ENCODE measurements around the gene PDLIM5. TPM values are rescaled to one million over a fixed set of nuclear protein-coding genes. Genes with fewer than 3 reads are reported as not detected.
A peak's percentile ranks its signal among the peaks of the same experiment; 100 is the strongest.

The PDLIM5 gene
- total RNA-seq, 1 experiment from 2014 or later = 158 TPM

DNA sequence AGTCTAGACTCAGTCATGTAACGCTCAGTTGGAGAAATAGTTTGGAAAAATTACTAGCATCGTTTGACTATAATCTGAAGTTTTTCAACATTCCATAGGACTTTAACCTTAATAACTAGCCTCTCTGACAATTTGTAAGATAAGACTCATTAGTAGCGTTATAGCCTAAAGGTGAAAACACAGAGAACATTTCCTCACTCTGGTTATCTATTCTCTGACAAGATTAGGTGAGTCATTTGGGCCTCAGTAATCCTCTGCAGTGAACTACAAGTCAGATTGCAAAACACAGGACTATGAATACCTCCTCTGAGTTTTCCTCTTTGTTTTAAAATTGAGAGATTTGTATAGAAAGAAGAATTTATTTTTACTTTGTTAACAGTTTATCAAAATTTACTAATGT is 31.8 kb upstream of the PDLIM5 start:
- H3K9me3 Mint-ChIP-seq (ENCODE audit: unreplicated experiment) = no peaks in the 10 kb centered on the region
- POLR2A ChIA-PET = interaction anchor here (0.9 to 2.7 kb wide), 3 partner anchors 13 to 103 kb away, joined by 3 to 26 read pairs (median 5); partner anchors contain the start of gene PDLIM5
- intact Hi-C loops (cut with micrococcal nuclease) = no loop called here
- DNase-seq (ENCODE audit: unreplicated experiment) = peak; percentile 85
- TF ChIP-seq, protein P1, sequence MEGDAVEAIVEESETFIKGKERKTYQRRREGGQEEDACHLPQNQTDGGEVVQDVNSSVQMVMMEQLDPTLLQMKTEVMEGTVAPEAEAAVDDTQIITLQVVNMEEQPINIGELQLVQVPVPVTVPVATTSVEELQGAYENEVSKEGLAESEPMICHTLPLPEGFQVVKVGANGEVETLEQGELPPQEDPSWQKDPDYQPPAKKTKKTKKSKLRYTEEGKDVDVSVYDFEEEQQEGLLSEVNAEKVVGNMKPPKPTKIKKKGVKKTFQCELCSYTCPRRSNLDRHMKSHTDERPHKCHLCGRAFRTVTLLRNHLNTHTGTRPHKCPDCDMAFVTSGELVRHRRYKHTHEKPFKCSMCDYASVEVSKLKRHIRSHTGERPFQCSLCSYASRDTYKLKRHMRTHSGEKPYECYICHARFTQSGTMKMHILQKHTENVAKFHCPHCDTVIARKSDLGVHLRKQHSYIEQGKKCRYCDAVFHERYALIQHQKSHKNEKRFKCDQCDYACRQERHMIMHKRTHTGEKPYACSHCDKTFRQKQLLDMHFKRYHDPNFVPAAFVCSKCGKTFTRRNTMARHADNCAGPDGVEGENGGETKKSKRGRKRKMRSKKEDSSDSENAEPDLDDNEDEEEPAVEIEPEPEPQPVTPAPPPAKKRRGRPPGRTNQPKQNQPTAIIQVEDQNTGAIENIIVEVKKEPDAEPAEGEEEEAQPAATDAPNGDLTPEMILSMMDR (IDR thresholded peaks at IDR 0.05; ENCODE audit: unreplicated experiment) = no peak
- BruUV-seq (replicated peaks) = no TSS peak
- peak overlapping the region; percentile 12 for H3K4me3 Mint-ChIP-seq (ENCODE audit: unreplicated experiment)
- CTCF ChIA-PET = no interaction called here
- H3K4me1 Mint-ChIP-seq (ENCODE audit: insufficient read depth, unreplicated experiment) = peaks cover 13% of the 10 kb centered on the region
- H3K36me3 Mint-ChIP-seq (ENCODE audit: insufficient read depth, unreplicated experiment) = no peaks in the 10 kb centered on the region
- no peak overlapping the region for H3K27ac Mint-ChIP-seq (ENCODE audit: low read depth, unreplicated experiment)
- H3K27me3 Mint-ChIP-seq (ENCODE audit: insufficient read depth, unreplicated experiment) = no peaks in the 10 kb centered on the region

DNA sequence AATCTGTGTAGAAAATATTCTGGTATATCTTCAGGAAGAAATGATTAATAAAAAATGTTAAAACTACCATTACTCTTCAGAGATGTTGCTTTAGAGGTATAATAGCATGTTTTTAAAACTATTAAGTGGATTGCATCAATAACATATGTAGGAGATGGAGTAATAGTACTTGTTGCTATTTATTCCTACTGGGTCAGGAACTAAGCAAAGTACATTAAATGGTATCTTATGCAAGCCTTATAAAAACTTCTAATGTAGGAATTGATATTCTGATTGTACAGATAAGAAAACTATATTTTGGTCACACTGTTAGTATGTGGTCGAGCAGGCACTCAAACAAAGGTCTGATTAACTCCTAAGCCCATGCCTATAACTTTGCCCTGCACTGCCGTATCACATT is 31.4 kb upstream of the PDLIM5 start:
- no peak overlapping the region for H3K4me3 Mint-ChIP-seq (ENCODE audit: unreplicated experiment)
- no peak for DNase-seq (ENCODE audit: unreplicated experiment)
- TF ChIP-seq, protein P1 (IDR thresholded peaks at IDR 0.05; ENCODE audit: unreplicated experiment) = no peak
- peaks cover 3% of the 10 kb centered on the region for H3K36me3 Mint-ChIP-seq (ENCODE audit: insufficient read depth, unreplicated experiment)
- intact Hi-C loops (cut with micrococcal nuclease) = no loop called here
- no peaks in the 10 kb centered on the region for H3K9me3 Mint-ChIP-seq (ENCODE audit: unreplicated experiment)
- no peak overlapping the region for H3K27ac Mint-ChIP-seq (ENCODE audit: low read depth, unreplicated experiment)
- CTCF ChIA-PET = no interaction called here
- POLR2A ChIA-PET = interaction anchor here (0.8 kb wide), 1 partner anchor 34 kb away, joined by 3 read pairs; no protein-coding TSS in a partner anchor
- BruUV-seq (replicated peaks) = no TSS peak
- peaks cover 13% of the 10 kb centered on the region for H3K4me1 Mint-ChIP-seq (ENCODE audit: insufficient read depth, unreplicated experiment)
- no peaks in the 10 kb centered on the region for H3K27me3 Mint-ChIP-seq (ENCODE audit: insufficient read depth, unreplicated experiment)

DNA sequence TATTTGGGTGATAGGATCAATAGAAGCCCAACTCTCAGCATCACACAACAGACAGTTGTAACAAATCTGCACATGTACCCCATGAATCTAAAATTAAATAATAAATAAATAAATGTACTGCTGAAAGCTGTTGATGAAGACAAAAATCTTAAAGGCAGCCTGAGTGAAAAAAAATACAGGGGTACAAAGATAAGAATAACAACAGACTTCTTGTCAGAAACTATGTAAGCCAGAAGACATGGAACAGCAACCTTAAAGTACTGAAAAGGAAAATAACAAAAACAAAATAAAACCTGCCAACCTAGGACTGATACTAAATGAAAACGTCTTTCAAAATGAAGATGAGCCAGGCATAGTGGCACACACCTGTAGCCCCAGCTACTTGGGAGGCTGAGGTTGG is 25.0 kb upstream of the PDLIM5 start:
- no peak overlapping the region for H3K4me3 Mint-ChIP-seq (ENCODE audit: unreplicated experiment)
- no TSS peak for BruUV-seq (replicated peaks)
- DNase-seq (ENCODE audit: unreplicated experiment) = no peak
- TF ChIP-seq, protein P1 (IDR thresholded peaks at IDR 0.05; ENCODE audit: unreplicated experiment) = no peak
- POLR2A ChIA-PET = no interaction called here
- no peak overlapping the region for H3K27ac Mint-ChIP-seq (ENCODE audit: low read depth, unreplicated experiment)
- H3K4me1 Mint-ChIP-seq (ENCODE audit: insufficient read depth, unreplicated experiment) = peaks cover 6% of the 10 kb centered on the region
- H3K9me3 Mint-ChIP-seq (ENCODE audit: unreplicated experiment) = no peaks in the 10 kb centered on the region
- H3K27me3 Mint-ChIP-seq (ENCODE audit: insufficient read depth, unreplicated experiment) = no peaks in the 10 kb centered on the region
- peaks cover 7% of the 10 kb centered on the region for H3K36me3 Mint-ChIP-seq (ENCODE audit: insufficient read depth, unreplicated experiment)
- intact Hi-C loops (cut with micrococcal nuclease) = no loop called here
- CTCF ChIA-PET = interaction anchor here (0.6 kb wide), 1 partner anchor 91 kb away, joined by 5 read pairs; no protein-coding TSS in a partner anchor

DNA sequence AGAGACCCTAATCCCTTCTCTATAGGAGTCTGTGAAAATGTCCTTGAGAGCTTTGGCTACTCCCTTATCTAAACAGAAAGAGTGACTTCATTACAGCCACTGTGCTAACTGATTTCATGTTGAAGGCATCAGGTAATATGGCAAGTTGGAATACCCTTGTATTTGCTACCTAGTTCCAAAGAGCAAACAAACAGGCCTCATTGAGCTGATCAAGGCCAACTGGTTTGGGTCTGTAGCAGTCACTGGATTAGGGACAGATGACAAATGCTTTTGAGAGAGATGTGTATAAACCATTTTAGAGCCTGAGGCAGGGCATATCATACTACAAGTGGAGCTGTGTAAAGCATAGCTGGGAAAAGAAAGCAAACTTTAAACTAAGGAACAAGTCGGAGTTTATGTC is 22.9 kb upstream of the PDLIM5 start:
- Mint-ChIP-seq H3K9me3 (ENCODE audit: unreplicated experiment) (no peaks in the 10 kb centered on the region), H3K36me3 (ENCODE audit: insufficient read depth, unreplicated experiment) (peaks cover 7% of the 10 kb centered on the region), H3K27ac (ENCODE audit: low read depth, unreplicated experiment) (no peak overlapping the region), H3K27me3 (ENCODE audit: insufficient read depth, unreplicated experiment) (no peaks in the 10 kb centered on the region), H3K4me3 (ENCODE audit: unreplicated experiment) (no peak overlapping the region), H3K4me1 (ENCODE audit: insufficient read depth, unreplicated experiment) (no peaks in the 10 kb centered on the region)
- POLR2A ChIA-PET = interaction anchor here (1.1 to 1.9 kb wide), 3 partner anchors 15 to 24 kb away, joined by 3 to 9 read pairs (median 3); no protein-coding TSS in a partner anchor
- intact Hi-C loops (cut with micrococcal nuclease) = no loop called here
- TF ChIP-seq, protein P1 (IDR thresholded peaks at IDR 0.05; ENCODE audit: unreplicated experiment) = no peak
- CTCF ChIA-PET = interaction anchor here (0.5 to 1.5 kb wide), 4 partner anchors 22 to 869 kb away, joined by 3 to 5 read pairs (median 4); no protein-coding TSS in a partner anchor
- no TSS peak for BruUV-seq (replicated peaks)
- DNase-seq (ENCODE audit: unreplicated experiment) = no peak

Data from MCF 10A (cell line).